Thoracic aorta (tissue), 2 donors: ENCODE results near the gene CCDC15. TPM values are rescaled to one million over a fixed set of nuclear protein-coding genes. Genes with fewer than 3 reads are reported as not detected.

Experiments
- ATAC-seq: fragments of 150-250 bp; one replicate; pipeline ENCODE4 v1.8.0; 2017; ENCODE audit warnings: low read depth; ENCODE audit not compliant: insufficient number of reproducible peaks, low FRiP score
- DNase-seq: peaks from one replicate; pipeline ENCODE4 v3.0.0-alpha.2; 2020; ENCODE audit warnings: low spot score
- H3K27ac ChIP-seq, 2 donors: fragments of 200-600 bp; sonication (generic); 1 replicate in 1 of 2; 2 replicates in 1 of 2; pipeline ENCODE4 v1.5.1; 2016; ENCODE audit warnings: mild to moderate bottlenecking in 2 of 2, moderate library complexity in 2 of 2
- H3K27me3 ChIP-seq: fragments of 200-600 bp; sonication (generic); replicated peaks from 2 replicates; pipeline ENCODE4 v1.6.0; 2016; ENCODE audit warnings: mild to moderate bottlenecking; ENCODE audit not compliant: insufficient read depth
- H3K36me3 ChIP-seq: fragments of 200-600 bp; sonication (generic); one replicate; pipeline ENCODE4 v1.5.1; 2016
- H3K4me1 ChIP-seq, 2 donors: fragments of 200-600 bp; sonication (generic); 1 replicate in 1 of 2; 2 replicates in 1 of 2; pipeline versions ENCODE4 v1.5.1 to v1.6.0; 2016; ENCODE audit warnings: low read depth in 2 of 2, mild to moderate bottlenecking in 1 of 2; ENCODE audit not compliant: control insufficient read depth in 1 of 2
- H3K4me3 ChIP-seq: fragments of 200-600 bp; sonication (generic); 2 replicates; pipeline ENCODE4 v1.5.1; 2016; ENCODE audit warnings: mild to moderate bottlenecking
- H3K9me3 ChIP-seq: fragments of 200-600 bp; sonication (generic); 2 replicates; pipeline ENCODE4 v1.5.1; 2016
- CTCF ChIP-seq: fragments of 200-600 bp; sonication (generic); IDR thresholded peaks from one replicate; pipeline ENCODE4 v1.5.1; 2019; ENCODE audit warnings: antibody characterized with exemption
- total RNA-seq, 2 donors: library from RNA; depleted of rRNA; stranded (reverse); fragments of >200 nt; gene quantifications; one replicate each; pipeline versions ENCODE4 v1.1.0 to v1.2.3, GENCODE V29; 2016

The CCDC15 gene
- total RNA-seq, 2 donors from 2014 or later: 0.49 to 1.2 TPM

GRCh38 chr11:125062218-125062930 is 108.4 kb downstream of the CCDC15 start:
- no peaks in the 10 kb centered on the region for H3K9me3 ChIP-seq
- DNase-seq (no peak), ATAC-seq (peak; percentile 30)
- no peaks in the 10 kb centered on the region for H3K36me3 ChIP-seq
- H3K27me3 ChIP-seq: no peaks in the 10 kb centered on the region
- H3K4me1 ChIP-seq: peaks cover 8 to 15% of the 10 kb centered on the region in 2 donors
- no peak for TF ChIP-seq CTCF
- peak overlapping the region; percentile 89 for H3K4me3 ChIP-seq
- H3K27ac ChIP-seq: peak overlapping the region; percentile 42 to 66

GRCh38 chr11:125062931-125063428 is 109.0 kb downstream of the CCDC15 start, which contains the start of gene SLC37A2:
SLC37A2 (plus strand) TSS chr11:125063305; CDS start chr11:125063368, 63 bp downstream.
- Histone ChIP-seq H3K27ac (peak within 1 kb of the TSS; percentile 42 to 66), H3K36me3 (no peaks in the 10 kb centered on the region), H3K4me3 (peak within 1 kb of the TSS; percentile 89), H3K27me3 (no peaks in the 10 kb centered on the region), H3K9me3 (no peaks in the 10 kb centered on the region), H3K4me1 (peaks cover 8 to 15% of the 10 kb centered on the region in 2 donors)
- peak; percentile 40 for TF ChIP-seq CTCF
- DNase-seq (peak; percentile 34), ATAC-seq (peak; percentile 51)

GRCh38 chr11:125063429-125064043 is 109.5 kb downstream of the CCDC15 start:
- DNase-seq: no peak
- Histone ChIP-seq H3K36me3 (no peaks in the 10 kb centered on the region), H3K27ac (peak overlapping the region; percentile 42 to 66), H3K4me1 (peaks cover 8 to 15% of the 10 kb centered on the region in 2 donors), H3K9me3 (no peaks in the 10 kb centered on the region), H3K4me3 (peak overlapping the region; percentile 89), H3K27me3 (no peaks in the 10 kb centered on the region)
- no peak for TF ChIP-seq CTCF
- no peak for ATAC-seq

GRCh38 chr11:125064070-125064469 is 110.1 kb downstream of the CCDC15 start:
- Histone ChIP-seq H3K9me3 (no peaks in the 10 kb centered on the region), H3K27ac (peak overlapping the region in 1 of 2 donors; percentile 66), H3K4me3 (peak overlapping the region; percentile 89), H3K27me3 (no peaks in the 10 kb centered on the region), H3K4me1 (peaks cover 8 to 15% of the 10 kb centered on the region in 2 donors), H3K36me3 (no peaks in the 10 kb centered on the region)
- DNase-seq (no peak), ATAC-seq (no peak)
- TF ChIP-seq CTCF: no peak

- peaks cover 8 to 10% of the 10 kb centered on the region in 2 donors for H3K4me1 ChIP-seq
- ATAC-seq (no peak), DNase-seq (no peak)
- H3K27me3 ChIP-seq: no peaks in the 10 kb centered on the region
- no peak overlapping the region for H3K4me3 ChIP-seq
- H3K27ac ChIP-seq: no peak overlapping the region
- no peaks in the 10 kb centered on the region for H3K9me3 ChIP-seq
- H3K36me3 ChIP-seq: no peaks in the 10 kb centered on the region
- TF ChIP-seq CTCF: no peak
Measured at GRCh38 chr11:125068368-125068767, 114.4 kb downstream of the CCDC15 start.
